Astrocyte of the spinal cord (primary cell): ENCODE data around the gene AGPS.
"Not testable (repeated sequence)": the region's sequence is repeated elsewhere in the genome, so short reads cannot be mapped to it uniquely, and the experiment has no call there.

Source experiments
- DNase-seq: peaks from one replicate; pipeline ENCODE4 v3.0.0; 2011; ENCODE audit warnings: low read depth, low spot score
- H3K4me3 ChIP-seq: 2 replicates; pipeline ENCODE4 v1.5.1; 2011; ENCODE audit warnings: low read depth, mild to moderate bottlenecking, low read length, moderate library complexity
- CTCF ChIP-seq: IDR thresholded peaks from 2 replicates; pipeline ENCODE4 v1.5.1; 2012; ENCODE audit warnings: low read depth, mild to moderate bottlenecking, low read length, inconsistent platforms
- in situ Hi-C: cut with HindIII; loops from 2 replicates; pipeline ENCODE4 v1.10.0; 2017; ENCODE audit warnings: low sequenced_read_pairs

Gene AGPS

GRCh38 chr2:177413703-177414102 lies 21.1 kb downstream of the AGPS start:
- DNase-seq = no peak
- no peak overlapping the region for H3K4me3 ChIP-seq
- no peak for TF ChIP-seq CTCF
- in situ Hi-C loops = no loop called here

GRCh38 chr2:177419274-177419673 lies 26.7 kb downstream of the AGPS start:
- DNase-seq = peak; percentile 63
- in situ Hi-C loops = no loop called here
- TF ChIP-seq CTCF = no peak
- H3K4me3 ChIP-seq = no peak overlapping the region

- in situ Hi-C loops = no loop called here
- DNase-seq = peak; percentile 32
- no peak overlapping the region for H3K4me3 ChIP-seq
- no peak for TF ChIP-seq CTCF
Observed at GRCh38 chr2:177422271-177422670, 29.7 kb downstream of the AGPS start.

- DNase-seq, H3K4me3 ChIP-seq, in situ Hi-C loops: not testable (repeated sequence)
Observed at GRCh38 chr2:177424120-177424519, 31.5 kb downstream of the AGPS start.

GRCh38 chr2:177424620-177425019 lies 32.0 kb downstream of the AGPS start:
- DNase-seq, H3K4me3 ChIP-seq, in situ Hi-C loops: not testable (repeated sequence)

GRCh38 chr2:177427316-177427715 lies 34.7 kb downstream of the AGPS start:
- in situ Hi-C loops = no loop called here

GRCh38 chr2:177427936-177428335 lies 35.4 kb downstream of the AGPS start:
- H3K4me3 ChIP-seq, DNase-seq, in situ Hi-C loops: not testable (repeated sequence)

More at GRCh38 chr2:177427316-177427715, 34.7 kb downstream of the AGPS start:
- no peak for TF ChIP-seq CTCF
- H3K4me3 ChIP-seq = no peak overlapping the region
- no peak for DNase-seq

- no peak for TF ChIP-seq CTCF
- DNase-seq = peak; percentile 97
- in situ Hi-C loops = no loop called here
- H3K4me3 ChIP-seq = no peak overlapping the region
Observed at GRCh38 chr2:177429688-177430325, 37.2 kb downstream of the AGPS start.
